ENCODE data around the gene CPSF4.
"Not testable (repeated sequence)": the region's sequence is repeated elsewhere in the genome, so short reads cannot be mapped to it uniquely, and the experiment has no call there.

Gene CPSF4

DNA sequence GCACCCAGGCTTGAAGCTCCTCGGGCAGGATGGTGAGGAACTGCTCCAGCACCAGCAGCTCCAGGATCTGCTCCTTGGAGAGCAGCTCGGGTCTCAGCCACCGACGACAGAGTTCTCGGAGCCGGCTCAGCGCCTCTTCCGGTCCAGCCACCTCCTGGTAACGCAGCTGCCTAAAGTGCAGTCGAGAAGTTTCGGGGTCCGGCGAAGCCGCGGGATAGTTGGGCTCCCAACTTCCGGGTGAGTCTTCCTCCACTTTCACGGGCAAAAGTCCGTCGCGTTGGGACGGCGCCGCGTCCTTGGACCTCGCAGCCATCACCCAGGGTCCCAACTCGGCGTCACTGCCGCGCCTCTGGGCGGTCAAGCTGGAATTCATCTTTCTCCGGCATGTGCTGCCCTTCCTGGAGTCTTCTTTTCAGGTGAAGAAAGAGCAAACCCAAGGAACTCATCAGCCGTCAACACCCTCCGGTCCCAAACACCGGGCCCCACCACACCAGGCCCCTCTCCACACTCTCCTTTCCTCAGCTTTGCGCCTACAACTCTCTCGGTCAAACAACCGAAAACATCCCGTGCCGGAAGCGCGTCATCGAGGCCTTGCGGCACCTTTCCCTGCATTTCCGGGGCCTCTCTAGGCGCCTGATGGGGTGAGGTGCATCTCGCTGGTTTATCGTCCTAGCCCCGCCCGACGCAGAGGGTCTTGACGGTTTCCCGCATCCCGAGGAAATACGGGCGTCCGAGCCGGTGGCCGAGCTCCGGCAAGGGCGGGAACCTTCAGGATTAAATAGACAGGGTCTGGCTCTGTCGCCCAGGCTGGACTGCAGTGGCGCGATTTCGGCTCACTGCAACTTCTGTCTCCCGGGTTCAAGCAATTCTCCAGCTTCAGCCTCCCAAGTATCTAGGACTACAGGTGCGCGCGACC lies 61.2 kb downstream of the CPSF4 start, which contains the start of gene ZNF394:
Gene ZNF394 (minus strand): TSS at position 561 of the 916 bp plus-strand sequence. CDS start 188 bp downstream, at position 373.
- TF ChIP-seq SPI1 (IDR thresholded peaks at IDR 0.05; ENCODE audit: low read depth, low read length): no peak
- TF ChIP-seq TAF1 (IDR thresholded peaks at IDR 0.05; ENCODE audit: low read depth, low read length): peak; percentile 87
- TF ChIP-seq POLR2A (IDR thresholded peaks at IDR 0.05; ENCODE audit: low read depth, low read length): peak; percentile 95
- TF ChIP-seq POU2F2 (IDR thresholded peaks at IDR 0.05; ENCODE audit: low read depth, low read length): peak; percentile 74
- peak; percentile 95 for TF ChIP-seq POLR2AphosphoS5 (IDR thresholded peaks at IDR 0.05; ENCODE audit: low read depth, low read length)
- TF ChIP-seq PAX5 (IDR thresholded peaks at IDR 0.05; ENCODE audit: insufficient read depth, low read length, severe bottlenecking): no peak
- peak; percentile 84 for FAIRE-seq
- DNase-seq (ENCODE audit: insufficient read length, low spot score): peak; percentile 80

GRCh38 chr7:99500637-99501009 lies 61.9 kb downstream of the CPSF4 start:
- TF ChIP-seq POLR2AphosphoS5 (IDR thresholded peaks at IDR 0.05; ENCODE audit: low read depth, low read length): no peak
- TF ChIP-seq SPI1 (IDR thresholded peaks at IDR 0.05; ENCODE audit: low read depth, low read length): no peak
- TF ChIP-seq POLR2A (IDR thresholded peaks at IDR 0.05; ENCODE audit: low read depth, low read length): no peak
- TF ChIP-seq TAF1 (IDR thresholded peaks at IDR 0.05; ENCODE audit: low read depth, low read length): no peak
- TF ChIP-seq POU2F2 (IDR thresholded peaks at IDR 0.05; ENCODE audit: low read depth, low read length): no peak
- no peak for TF ChIP-seq PAX5 (IDR thresholded peaks at IDR 0.05; ENCODE audit: insufficient read depth, low read length, severe bottlenecking)
- DNase-seq (ENCODE audit: insufficient read length, low spot score) (no peak), FAIRE-seq (no peak)

DNA sequence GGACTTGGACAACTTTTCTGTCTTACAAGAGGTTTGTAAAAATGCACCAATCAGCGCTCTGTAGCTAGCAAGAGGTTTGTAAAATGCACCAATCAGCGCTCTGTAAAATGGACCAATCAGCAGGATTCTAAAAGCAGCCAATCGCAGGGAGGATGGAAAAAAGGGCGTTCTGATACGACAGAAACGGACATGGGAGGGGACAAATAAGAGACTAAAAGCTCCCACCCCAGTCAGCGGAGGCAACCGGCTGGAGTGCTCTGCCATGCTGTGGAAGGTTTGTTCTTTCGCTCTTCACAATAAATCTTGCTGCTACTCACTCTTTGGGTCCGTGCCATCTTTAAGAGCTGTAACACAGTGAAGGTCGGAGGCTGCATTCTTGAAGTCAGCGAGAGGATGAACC lies 62.5 kb downstream of the CPSF4 start:
- not testable (repeated sequence) for FAIRE-seq; DNase-seq (ENCODE audit: insufficient read length, low spot score)

GRCh38 chr7:99504281-99504602 lies 65.5 kb downstream of the CPSF4 start:
- TF ChIP-seq POU2F2 (IDR thresholded peaks at IDR 0.05; ENCODE audit: low read depth, low read length): no peak
- no peak; the same call in 1 of the 2 replicates for TF ChIP-seq TAF1 (IDR thresholded peaks at IDR 0.05; ENCODE audit: low read depth, low read length)
- no peak for TF ChIP-seq POLR2AphosphoS5 (IDR thresholded peaks at IDR 0.05; ENCODE audit: low read depth, low read length)
- TF ChIP-seq SPI1 (IDR thresholded peaks at IDR 0.05; ENCODE audit: low read depth, low read length): no peak
- TF ChIP-seq PAX5 (IDR thresholded peaks at IDR 0.05; ENCODE audit: insufficient read depth, low read length, severe bottlenecking): no peak
- TF ChIP-seq POLR2A (IDR thresholded peaks at IDR 0.05; ENCODE audit: low read depth, low read length): no peak
- no peak for FAIRE-seq
- DNase-seq (ENCODE audit: insufficient read length, low spot score): no peak

DNA sequence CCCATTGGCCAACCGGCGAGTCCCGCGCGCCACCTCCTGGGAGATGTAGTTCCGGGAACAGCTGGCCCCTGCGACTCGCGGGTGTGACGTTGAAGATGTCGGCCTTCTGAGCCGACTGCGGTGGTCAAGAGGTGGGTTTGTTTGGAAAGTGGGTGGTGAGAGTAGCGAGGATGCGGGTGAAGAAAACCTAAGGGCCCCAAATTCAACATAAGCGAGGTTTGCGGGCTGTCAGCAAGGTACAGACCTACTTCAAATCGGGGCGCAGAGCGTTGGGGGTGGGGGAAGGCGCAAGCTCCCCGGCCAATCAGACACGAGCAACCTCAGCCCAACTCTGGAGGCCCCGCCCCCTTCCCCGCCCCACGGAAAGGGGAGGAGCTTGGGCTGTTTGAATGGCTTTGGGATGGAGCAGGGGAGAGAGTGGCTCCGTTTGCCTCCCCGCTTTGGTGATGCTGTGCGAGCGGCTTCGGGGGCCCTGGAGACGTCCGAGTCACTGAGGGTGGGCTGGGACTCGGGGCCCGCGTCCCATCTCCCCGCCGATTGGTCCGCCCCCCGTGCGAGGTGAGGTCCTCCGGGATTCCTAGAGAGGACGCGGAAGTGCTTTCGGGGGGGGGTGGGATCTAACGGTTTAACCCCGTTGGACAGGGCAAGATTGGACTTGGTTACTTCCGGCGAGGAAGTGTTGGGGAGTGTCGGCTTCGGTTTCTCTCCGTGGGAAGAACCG lies 66.0 kb downstream of the CPSF4 start, which contains the start of gene ZKSCAN5:
Gene ZKSCAN5 (plus strand): TSS at position 60 of the 721 bp plus-strand sequence. CDS start 1,383 bp downstream, outside the sequence.
- peak; percentile 89 for DNase-seq (ENCODE audit: insufficient read length, low spot score)
- peak; percentile 82 for FAIRE-seq
- TF ChIP-seq POLR2A (IDR thresholded peaks at IDR 0.05; ENCODE audit: low read depth, low read length) (peak; percentile 88), POLR2AphosphoS5 (IDR thresholded peaks at IDR 0.05; ENCODE audit: low read depth, low read length) (peak; percentile 90), PAX5 (IDR thresholded peaks at IDR 0.05; ENCODE audit: insufficient read depth, low read length, severe bottlenecking) (no peak), TAF1 (IDR thresholded peaks at IDR 0.05; ENCODE audit: low read depth, low read length) (peak; percentile 91), SPI1 (IDR thresholded peaks at IDR 0.05; ENCODE audit: low read depth, low read length) (peak; percentile 52; the same call in 1 of the 2 replicates), POU2F2 (IDR thresholded peaks at IDR 0.05; ENCODE audit: low read depth, low read length) (0 out of 2 replicates have a peak, but pooled peaks have one; percentile 15)

GRCh38 chr7:99505324-99505662 lies 66.5 kb downstream of the CPSF4 start:
- DNase-seq (ENCODE audit: insufficient read length, low spot score) (no peak), FAIRE-seq (no peak)
- TF ChIP-seq PAX5 (IDR thresholded peaks at IDR 0.05; ENCODE audit: insufficient read depth, low read length, severe bottlenecking): no peak
- no peak for TF ChIP-seq POLR2A (IDR thresholded peaks at IDR 0.05; ENCODE audit: low read depth, low read length)
